CD4-positive, alpha-beta T cell treated with Interleukin-6 for 4 hours (primary cell): ENCODE data around the gene TH.
"Not testable (repeated sequence)": the region's sequence is repeated elsewhere in the genome, so short reads cannot be mapped to it uniquely, and the experiment has no call there.

Source experiments
- DNase-seq: peaks from one replicate; pipeline ENCODE4 v3.0.0-alpha.2; 2020; ENCODE audit warnings: mixed read lengths

Gene TH

DNA sequence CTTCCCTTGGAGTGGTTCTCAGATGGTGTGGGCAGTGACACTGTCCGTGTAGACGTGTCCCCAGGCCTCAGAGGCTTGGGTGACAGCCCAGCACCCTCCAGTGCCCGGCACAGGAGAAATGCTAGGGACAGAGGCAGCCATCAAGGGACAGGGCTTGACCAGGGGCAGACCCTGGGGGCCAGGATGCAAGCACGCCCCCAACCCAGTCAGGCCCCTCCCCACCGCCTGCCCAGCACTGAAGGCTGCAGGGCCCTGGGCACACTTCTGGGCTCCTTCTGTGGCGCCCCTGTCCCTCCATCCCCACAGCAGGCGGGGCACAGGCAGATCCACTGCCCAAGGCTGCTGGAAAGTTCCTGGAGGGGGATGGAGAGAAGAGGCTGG, 43.5 kb downstream of the TH start:
- no peak for DNase-seq

DNA sequence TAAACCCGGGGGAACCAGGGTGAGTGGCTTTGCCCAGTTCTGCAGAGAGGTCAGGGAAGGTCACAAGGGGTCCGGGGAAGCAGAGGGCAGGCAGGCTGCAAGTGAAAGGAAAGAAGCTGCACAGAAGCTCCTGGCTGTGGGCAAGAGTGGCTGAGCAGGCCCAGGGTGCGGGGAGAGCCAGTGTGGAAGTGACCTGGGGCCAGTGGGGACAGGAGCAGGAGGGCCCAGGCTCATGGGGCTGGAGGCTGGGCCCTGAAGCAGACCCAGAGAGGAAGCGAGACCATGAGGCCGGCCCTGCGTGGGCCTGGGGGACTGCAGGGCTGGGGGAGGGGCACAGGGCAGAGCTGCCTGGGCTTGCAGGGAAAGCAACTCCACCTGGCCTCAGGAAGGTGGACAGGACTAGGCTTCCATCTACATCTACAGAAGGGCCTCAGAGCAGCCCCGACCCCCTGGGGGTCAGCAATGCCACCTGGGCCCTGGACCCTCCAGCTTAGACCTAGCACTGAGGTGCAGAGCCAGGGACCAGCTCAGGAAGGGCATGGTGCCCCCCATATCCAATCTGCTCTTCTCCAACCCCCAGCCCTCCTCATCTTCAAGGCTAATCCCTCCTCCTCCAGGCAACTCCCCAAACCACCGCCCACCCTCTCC, 44.0 kb downstream of the TH start:
- DNase-seq, result no peak

DNA sequence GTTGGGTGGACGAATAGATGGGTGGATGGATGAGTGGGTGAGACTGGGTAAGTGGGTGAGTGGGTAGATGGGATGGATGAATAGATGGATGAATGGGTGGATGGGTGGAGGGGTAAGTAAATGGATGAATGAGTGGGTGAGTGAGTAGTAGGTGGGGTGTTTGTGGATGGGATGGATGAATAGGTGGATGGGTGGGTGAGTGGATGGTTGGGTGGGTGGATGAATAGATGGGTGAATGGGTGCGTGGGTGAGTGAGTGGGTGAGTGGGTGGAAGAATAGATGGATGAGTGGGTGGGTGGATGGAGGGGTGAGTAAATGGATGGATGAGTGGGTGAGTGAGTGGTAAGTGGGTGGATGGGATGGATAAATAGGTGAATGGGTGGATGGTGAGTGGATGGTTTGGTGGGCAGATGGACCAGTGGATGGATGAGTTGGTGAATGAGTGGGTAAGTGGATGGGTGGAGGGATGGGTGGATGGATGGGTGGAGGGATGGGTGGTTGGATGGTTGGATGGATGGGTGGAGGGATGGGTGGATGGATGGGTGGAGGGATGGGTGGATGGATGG, 45.0 kb downstream of the TH start:
- no peak for DNase-seq

DNA sequence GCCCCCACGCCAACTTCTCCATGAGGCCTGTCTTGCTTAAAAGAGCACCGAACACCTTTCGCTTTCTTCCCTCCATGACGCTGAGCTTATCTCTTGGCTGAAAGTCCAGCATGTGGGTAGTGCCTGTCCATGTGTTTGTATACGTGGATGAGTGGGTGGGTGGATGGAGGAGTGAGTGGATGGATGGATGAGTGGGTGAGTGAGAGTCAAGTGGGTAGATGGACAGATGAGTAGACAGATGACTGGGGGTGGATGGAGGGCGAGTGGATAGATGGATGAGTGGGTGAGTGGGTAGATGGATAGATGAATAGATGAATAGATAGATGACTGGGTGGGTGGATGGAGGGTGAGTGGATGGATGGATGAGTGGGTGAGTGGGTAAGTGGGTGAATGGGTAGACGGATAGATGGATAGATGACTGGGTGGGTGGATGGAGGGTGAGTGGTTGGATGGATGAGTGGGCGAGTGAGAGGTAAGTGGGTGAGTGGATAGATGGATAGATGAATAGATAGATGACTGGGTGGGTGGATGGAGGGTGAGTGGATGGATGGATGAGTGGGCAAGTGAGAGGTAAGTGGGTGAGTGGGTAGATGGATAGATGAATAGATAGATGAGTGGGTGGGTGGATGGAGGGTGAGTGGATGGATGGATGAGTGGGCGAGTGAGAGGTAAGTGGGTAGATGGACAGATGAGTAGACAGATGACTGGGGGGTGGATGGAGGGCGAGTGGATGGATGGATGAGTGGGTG, 46.7 kb downstream of the TH start:
- DNase-seq, result not testable (repeated sequence)

DNA sequence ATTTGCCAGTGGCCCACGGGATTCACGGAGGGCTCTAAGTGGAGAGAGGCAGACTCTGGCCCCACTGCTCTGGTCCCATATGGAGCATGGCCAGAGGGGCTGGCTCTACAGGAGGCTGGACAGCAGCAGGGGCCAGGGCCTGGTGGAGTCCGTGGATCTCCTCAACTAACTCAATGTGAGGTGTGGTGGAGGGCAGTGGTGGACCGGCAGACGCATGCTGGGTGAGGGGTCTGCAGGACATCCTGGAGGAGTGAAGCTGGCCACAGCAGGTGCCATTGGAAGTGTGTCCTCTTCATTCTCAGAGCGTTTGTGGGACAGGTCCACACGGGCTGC, 48.0 kb downstream of the TH start:
- DNase-seq, result no peak

DNA sequence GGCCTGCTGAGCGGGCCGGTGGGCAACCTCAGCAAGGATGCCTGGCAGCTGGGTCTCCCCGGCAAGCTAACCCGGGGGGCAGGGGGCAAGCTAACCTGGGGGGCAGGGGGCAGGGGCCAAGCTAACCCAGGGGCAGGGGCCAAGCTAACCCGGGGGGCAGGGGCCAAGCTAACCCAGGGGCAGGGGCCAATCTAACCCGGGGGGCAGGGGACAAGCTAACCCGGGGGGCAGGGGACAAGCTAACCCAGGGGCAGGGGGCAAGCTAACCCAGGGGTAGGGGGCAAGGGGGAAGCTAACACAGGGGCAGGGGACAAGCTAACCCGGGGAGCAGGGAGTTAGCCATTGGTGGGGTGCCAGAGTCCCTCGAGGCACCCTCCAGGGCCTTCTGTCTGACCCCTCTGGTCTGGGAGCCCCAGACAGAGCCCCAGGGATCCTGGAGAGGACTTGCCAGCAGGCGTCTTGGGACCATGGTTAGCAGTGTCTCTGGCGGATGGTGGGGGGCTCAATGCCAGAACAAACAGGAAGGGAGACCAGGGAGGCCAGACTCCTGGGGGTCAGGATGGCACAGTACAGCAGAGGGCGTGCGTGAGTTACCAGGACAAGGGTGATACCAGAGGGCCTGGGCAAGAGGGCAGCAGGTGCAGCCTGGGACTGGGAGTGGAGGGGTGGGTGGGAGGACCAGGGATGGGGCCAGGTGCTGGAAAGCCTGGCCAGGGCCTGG, 48.5 kb downstream of the TH start:
- no peak for DNase-seq

DNA sequence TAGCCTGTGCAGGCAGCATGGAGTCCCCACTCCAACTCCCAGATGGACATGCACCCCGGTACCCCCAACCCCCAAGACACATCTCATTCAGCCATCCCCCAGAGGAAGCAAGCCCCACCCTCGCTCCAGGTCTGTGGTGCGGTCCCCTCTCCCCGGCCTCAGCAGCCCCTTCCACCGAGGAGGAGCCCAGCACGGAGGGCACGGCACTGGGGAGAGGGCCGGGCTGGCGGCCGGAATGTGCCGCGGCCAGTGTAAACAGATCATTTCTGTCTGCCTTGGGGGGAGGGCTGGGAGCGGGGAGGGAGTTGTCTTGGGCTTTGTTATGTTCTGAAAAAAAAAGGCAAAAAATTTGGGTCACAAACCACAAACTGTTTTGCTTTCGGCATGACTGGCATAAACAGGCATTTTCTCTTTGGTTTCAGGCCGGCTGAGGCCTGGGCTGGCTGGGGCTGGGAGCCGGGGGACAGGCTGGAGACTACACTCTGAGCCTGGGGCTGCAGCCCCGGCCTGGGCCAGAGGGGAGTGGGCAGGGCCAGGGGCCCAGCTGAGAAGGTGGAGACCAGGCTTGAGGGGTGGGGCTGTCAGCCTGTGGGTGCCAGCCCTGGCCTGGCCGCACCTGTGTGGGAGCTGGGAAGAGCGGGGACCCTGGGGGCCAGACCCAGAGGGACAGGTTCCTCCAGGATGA, 49.3 kb downstream of the TH start:
- DNase-seq, result no peak

DNA sequence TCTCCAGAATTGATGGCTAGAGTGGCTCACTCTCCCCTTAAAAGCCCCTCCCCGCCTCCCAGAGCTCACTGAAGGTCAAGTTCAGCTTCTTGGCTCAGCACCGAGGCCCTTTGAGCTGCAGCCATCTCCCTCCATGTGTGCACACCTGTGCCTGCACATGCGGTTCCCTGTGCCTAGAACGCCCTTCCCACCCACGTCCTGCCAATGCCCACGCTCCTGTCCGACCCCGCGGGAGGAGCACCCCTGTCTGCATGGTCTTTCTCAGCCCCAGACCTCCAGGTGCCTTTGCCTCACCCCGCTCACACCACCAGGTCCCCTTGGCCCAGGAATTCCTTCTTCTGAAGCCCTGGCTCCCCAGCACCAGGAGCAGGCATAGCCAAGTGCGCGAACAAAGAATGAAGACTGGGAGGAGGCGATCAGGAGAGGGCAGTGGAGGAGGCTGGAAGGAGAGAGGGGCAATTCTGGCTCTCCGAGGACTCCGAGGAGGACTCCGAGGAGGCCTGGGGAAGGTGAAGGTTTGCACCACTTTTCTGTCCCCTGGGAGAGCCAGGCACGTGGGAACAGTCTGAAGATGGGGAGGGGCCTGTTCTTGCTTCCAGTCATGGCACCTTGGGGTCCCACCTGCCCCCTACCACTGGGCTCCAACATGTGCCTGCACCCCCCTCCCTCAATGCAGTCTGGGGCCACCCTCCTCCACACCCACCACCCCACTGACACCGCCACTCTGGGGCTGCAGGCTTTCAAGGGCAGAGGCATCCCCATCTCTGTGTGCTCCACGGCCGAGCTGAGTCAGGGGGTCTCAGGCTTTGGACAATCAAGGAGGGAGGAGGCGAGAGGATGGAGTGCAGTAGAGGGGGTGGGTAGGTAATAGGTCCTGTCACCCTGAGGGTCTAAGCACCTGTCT, 50.1 kb downstream of the TH start:
- DNase-seq, result no peak

DNA sequence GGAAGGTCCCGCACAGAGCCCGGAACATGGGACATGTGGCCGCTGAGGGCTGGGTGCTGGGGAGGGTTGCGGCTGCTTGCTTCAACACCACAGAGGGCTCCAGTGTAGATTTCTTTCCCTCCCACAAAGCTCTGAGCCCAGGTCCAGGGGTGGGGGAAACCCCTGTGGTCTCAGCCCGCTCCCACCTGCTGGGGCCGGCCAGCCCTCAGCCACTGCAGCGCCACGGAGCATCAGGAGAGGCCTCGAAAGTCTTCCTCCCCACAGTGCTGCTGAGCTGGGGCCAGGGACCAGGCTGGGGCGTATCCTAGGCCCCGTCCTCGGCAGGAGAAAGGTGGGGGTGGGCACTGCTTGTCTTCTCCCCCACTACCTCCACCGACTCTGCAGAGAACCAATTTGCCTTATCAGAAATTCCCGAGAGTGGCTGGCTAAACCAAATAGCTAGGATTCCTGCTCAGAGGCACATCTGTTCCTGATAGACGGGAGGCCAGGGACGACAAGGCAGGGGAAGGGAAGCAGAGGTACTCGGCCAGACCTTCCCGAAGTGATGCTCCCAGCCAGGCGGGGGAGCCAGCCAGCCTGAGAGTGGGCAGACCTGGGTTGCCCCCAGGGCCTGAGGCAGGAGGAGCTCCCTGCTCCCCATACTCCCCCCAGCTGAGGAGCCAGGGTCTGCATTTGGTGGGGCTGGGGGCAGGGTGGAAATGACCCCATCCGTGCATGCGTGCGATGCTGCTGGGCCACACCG, 51.1 kb downstream of the TH start:
- DNase-seq, result no peak

DNA sequence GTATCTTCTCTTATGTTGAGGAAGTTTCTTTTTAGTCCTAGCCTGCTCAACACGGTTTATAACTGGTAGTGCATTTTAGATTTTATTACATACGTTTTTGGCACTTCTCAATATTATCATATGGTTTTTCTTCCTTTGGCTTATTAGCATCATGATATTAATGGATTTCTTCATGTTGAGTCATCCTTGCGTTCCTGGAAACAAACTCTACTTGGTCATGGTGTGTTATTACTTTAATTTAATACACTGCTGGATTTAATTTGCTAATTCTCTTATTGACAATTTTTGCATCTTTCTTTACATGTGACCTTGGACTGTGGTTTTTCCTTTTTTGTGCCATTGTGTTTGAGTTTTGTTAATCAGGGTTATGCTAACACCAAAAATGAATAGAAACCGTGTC, 52.9 kb downstream of the TH start:
- no peak for DNase-seq

DNA sequence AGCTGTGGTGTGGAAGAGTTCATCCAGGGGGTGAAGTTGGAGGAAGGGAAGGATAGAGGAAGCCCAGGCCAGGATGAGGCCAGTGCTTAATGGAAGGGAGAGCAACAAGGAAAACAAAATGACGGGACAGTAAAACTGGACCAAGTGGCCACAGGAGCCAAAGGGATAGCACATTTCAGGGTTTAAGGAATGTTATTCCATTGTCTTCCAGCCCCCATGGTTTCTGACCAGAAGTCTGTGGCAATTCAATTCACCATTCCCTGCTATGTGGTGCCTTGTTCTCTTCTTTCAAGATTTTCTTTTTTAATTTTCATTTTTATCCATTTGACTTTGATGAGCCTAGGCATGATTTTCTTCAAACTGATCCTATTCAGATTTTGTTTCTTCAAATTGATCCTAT, 54.9 kb downstream of the TH start:
- DNase-seq, result no peak

DNA sequence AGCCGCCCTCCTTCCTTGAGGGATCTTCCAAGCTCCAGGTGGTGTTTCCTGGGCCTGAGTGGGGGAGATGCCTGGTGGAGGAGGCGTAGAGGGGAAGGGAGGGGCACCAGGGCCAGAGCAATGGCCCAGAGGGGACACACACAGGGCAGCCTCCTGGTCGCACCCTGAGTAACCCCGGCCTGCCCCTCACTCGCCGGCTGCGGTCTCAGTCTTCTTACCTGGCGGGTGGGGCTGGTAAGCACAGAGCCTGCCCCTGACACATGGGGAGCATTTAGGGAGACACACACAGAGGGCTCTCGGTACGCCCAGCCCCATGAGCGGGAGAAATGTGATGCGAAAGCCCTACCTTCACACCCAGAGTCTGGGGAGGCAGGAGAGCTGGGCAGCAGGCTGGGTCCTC, 56.3 kb downstream of the TH start:
- no peak for DNase-seq

DNA sequence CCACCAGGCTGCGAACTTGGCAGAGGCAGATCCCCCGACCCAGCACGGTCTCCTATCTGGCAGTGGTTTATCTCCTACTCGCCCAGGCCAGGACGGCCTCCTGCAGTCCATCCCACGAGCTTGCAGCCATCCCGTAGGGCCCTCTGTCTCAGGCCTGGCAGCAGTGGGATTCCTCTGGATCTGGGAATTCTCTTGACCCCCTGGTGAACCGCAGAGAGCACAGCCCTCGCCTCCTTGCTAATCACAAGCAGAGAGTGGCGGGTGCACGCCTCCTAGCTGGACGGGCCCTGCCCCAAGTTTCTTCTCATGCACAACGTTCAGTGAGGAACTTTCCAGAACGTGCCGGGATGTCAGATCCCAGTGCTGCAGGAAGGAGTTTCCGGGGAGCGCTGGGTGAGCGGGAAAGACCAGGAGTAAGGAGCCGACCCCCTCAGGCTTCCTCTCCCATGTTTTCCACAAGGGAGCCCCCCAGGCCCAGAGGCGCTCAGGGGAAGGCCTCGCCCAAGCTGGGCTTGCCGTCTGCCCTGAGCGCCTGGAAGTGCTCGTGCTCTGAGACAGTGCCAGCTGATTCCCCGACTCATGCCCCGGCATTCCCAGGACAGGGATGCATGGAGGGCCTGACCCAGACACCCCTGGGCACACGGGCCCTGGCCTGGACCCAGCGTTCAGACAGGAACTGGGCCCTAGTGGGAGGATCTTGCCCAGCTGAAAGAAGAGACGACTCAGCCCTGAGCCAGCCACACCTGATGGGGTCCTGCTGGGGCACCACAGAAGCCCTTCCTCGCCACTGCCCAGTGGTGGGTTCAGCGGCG, 57.0 kb downstream of the TH start:
- no peak for DNase-seq
